Activated CD4-positive, alpha-beta T cell treated with anti-CD3 and anti-CD28 coated beads for 36 hours (primary cell): Measurements from ENCODE around the gene GPSM1. TPM values are rescaled to one million over a fixed set of nuclear protein-coding genes. Genes with fewer than 3 reads are reported as not detected.

ENCODE experiments used
- ATAC-seq: fragments of 200-7000 bp; cut with Tn5 transposase; one replicate; pipeline ENCODE4 v1.10.0; 2021; ENCODE audit warnings: mild to moderate bottlenecking, moderate library complexity
- CTCF ChIA-PET: fragments of 350-600 bp; sonication (Branson Sonifier 250); formaldehyde crosslinking; loops from one replicate; lab custom pipeline; 2021; ENCODE audit warnings: antibody characterized with exemption; lab: Charles Lee
- POLR2A ChIA-PET: fragments of 350-600 bp; sonication (Branson Sonifier 250); formaldehyde crosslinking; loops from one replicate; lab custom pipeline; 2021; ENCODE audit warnings: antibody characterized with exemption, inconsistent platforms; lab: Charles Lee
- DNase-seq: peaks from one replicate; pipeline ENCODE4 v3.0.0-alpha.2; 2020
- H3K27ac Mint-ChIP-seq: one replicate; pipeline ENCODE4 v1.8.0; 2021; ENCODE audit warnings: mixed read lengths
- H3K27me3 Mint-ChIP-seq: one replicate; pipeline ENCODE4 v1.8.0; 2021; ENCODE audit warnings: mixed read lengths
- H3K36me3 Mint-ChIP-seq: one replicate; pipeline ENCODE4 v1.8.0; 2021; ENCODE audit warnings: low read depth, mixed read lengths
- H3K4me1 Mint-ChIP-seq: one replicate; pipeline ENCODE4 v1.8.0; 2021; ENCODE audit warnings: mixed read lengths
- H3K4me3 Mint-ChIP-seq: one replicate; pipeline ENCODE4 v1.8.0; 2021; ENCODE audit warnings: mild to moderate bottlenecking, moderate library complexity, mixed read lengths
- H3K9me3 Mint-ChIP-seq: one replicate; pipeline ENCODE4 v1.8.0; 2021; ENCODE audit warnings: low read depth, mixed read lengths
- intact Hi-C, 2 experiments: fragments of 100-400 bp; cut with DNase I in 1 of 2; cut with micrococcal nuclease in 1 of 2; formaldehyde crosslinking; loops; one replicate each; pipeline versions ENCODE4 v1.14.2 to v1.15.1; 2022 to 2024; cut with DNase I, micrococcal nuclease
- total RNA-seq, 2 experiments: library from RNA; stranded (reverse); gene quantifications; one replicate each; pipeline ENCODE4 v1.2.3, GENCODE V29; 2021

Gene GPSM1
- total RNA-seq, 2 experiments from 2014 or later, result 9.6 to 10.8 TPM

- ChIA-PET CTCF (no interaction called here), POLR2A (interaction anchor here (0.9 kb wide), 1 partner anchor 26 kb away, joined by 4 read pairs; no protein-coding TSS in a partner anchor)
- Mint-ChIP-seq H3K4me1 (no peaks in the 10 kb centered on the region), H3K9me3 (no peaks in the 10 kb centered on the region), H3K4me3 (no peak overlapping the region), H3K36me3 (peaks cover 4% of the 10 kb centered on the region), H3K27me3 (no peaks in the 10 kb centered on the region), H3K27ac (no peak overlapping the region)
- no peak for ATAC-seq
- DNase-seq, result no peak
- intact Hi-C loops, result no loop called here
Observed at GRCh38 chr9:136370687-136371532, 43.6 kb downstream of the GPSM1 start.

- Mint-ChIP-seq H3K9me3 (no peaks in the 10 kb centered on the region), H3K4me1 (no peaks in the 10 kb centered on the region), H3K27me3 (no peaks in the 10 kb centered on the region), H3K27ac (no peak overlapping the region), H3K36me3 (peaks cover 4% of the 10 kb centered on the region), H3K4me3 (no peak overlapping the region)
- ATAC-seq, result no peak
- no peak for DNase-seq
- ChIA-PET POLR2A (no interaction called here), CTCF (interaction anchor here (1.3 kb wide), 1 partner anchor 9 kb away, joined by 5 read pairs; the partner anchor contains the start of gene DNLZ)
- intact Hi-C loops, result no loop called here
Observed at GRCh38 chr9:136371533-136371880, 44.2 kb downstream of the GPSM1 start.

GRCh38 chr9:136372006-136372405 is 44.7 kb downstream of the GPSM1 start:
- no peaks in the 10 kb centered on the region for H3K4me1 Mint-ChIP-seq
- no peak overlapping the region for H3K4me3 Mint-ChIP-seq
- H3K27ac Mint-ChIP-seq, result no peak overlapping the region
- CTCF ChIA-PET, result interaction anchor here (1.3 kb wide), 1 partner anchor 9 kb away, joined by 5 read pairs; the partner anchor contains the start of gene DNLZ
- DNase-seq (no peak), ATAC-seq (no peak)
- no peaks in the 10 kb centered on the region for H3K9me3 Mint-ChIP-seq
- intact Hi-C loops, result no loop called here
- POLR2A ChIA-PET, result no interaction called here
- H3K36me3 Mint-ChIP-seq, result peaks cover 4% of the 10 kb centered on the region
- H3K27me3 Mint-ChIP-seq, result no peaks in the 10 kb centered on the region

- ChIA-PET POLR2A (no interaction called here), CTCF (interaction anchor here (0.6 to 1.3 kb wide), 2 partner anchors 10 to 25 kb away, joined by 3 to 5 read pairs; partner anchors contain the start of gene DNLZ)
- Mint-ChIP-seq H3K27ac (no peak overlapping the region), H3K4me1 (no peaks in the 10 kb centered on the region), H3K36me3 (peaks cover 4% of the 10 kb centered on the region), H3K4me3 (peak overlapping the region; percentile 26), H3K9me3 (no peaks in the 10 kb centered on the region), H3K27me3 (no peaks in the 10 kb centered on the region)
- intact Hi-C loops, result no loop called here
- DNase-seq (no peak), ATAC-seq (peak; percentile 14)
Observed at GRCh38 chr9:136372561-136373299, 45.4 kb downstream of the GPSM1 start.

GRCh38 chr9:136373300-136374182 is 46.2 kb downstream of the GPSM1 start, which contains the start of gene CARD9:
TSS of gene CARD9 (minus strand) at chr9:136373669. CDS start at chr9:136372078, 1,591 bp downstream.
- ATAC-seq, result no peak
- DNase-seq, result no peak
- POLR2A ChIA-PET, result no interaction called here
- intact Hi-C loops, result no loop called here
- H3K27ac Mint-ChIP-seq, result no peak within 1 kb of the TSS
- H3K4me1 Mint-ChIP-seq, result no peaks in the 10 kb centered on the region
- H3K36me3 Mint-ChIP-seq, result peaks cover 4% of the 10 kb centered on the region
- CTCF ChIA-PET, result no interaction called here
- peak within 1 kb of the TSS; percentile 26 for H3K4me3 Mint-ChIP-seq
- H3K9me3 Mint-ChIP-seq, result no peaks in the 10 kb centered on the region
- H3K27me3 Mint-ChIP-seq, result no peaks in the 10 kb centered on the region

- ChIA-PET POLR2A (no interaction called here), CTCF (no interaction called here)
- no peaks in the 10 kb centered on the region for H3K4me1 Mint-ChIP-seq
- H3K36me3 Mint-ChIP-seq, result peaks cover 4% of the 10 kb centered on the region
- ATAC-seq (no peak), DNase-seq (no peak)
- no peak overlapping the region for H3K27ac Mint-ChIP-seq
- H3K9me3 Mint-ChIP-seq, result no peaks in the 10 kb centered on the region
- no peaks in the 10 kb centered on the region for H3K27me3 Mint-ChIP-seq
- intact Hi-C loops, result no loop called here
- H3K4me3 Mint-ChIP-seq, result no peak overlapping the region
Observed at GRCh38 chr9:136374183-136374575, 46.8 kb downstream of the GPSM1 start.

GRCh38 chr9:136375096-136375495 is 47.8 kb downstream of the GPSM1 start:
- H3K27ac Mint-ChIP-seq, result no peak overlapping the region
- H3K9me3 Mint-ChIP-seq, result no peaks in the 10 kb centered on the region
- DNase-seq (no peak), ATAC-seq (no peak)
- no peak overlapping the region for H3K4me3 Mint-ChIP-seq
- intact Hi-C loops, result no loop called here
- ChIA-PET CTCF (no interaction called here), POLR2A (interaction anchor here (0.5 to 0.6 kb wide), 2 partner anchors 11 to 12 kb away, joined by 4 to 7 read pairs; no protein-coding TSS in a partner anchor)
- no peaks in the 10 kb centered on the region for H3K4me1 Mint-ChIP-seq
- no peaks in the 10 kb centered on the region for H3K27me3 Mint-ChIP-seq
- peaks cover 4% of the 10 kb centered on the region for H3K36me3 Mint-ChIP-seq

- DNase-seq (no peak), ATAC-seq (no peak)
- ChIA-PET POLR2A (no interaction called here), CTCF (no interaction called here)
- Mint-ChIP-seq H3K27ac (no peak overlapping the region), H3K4me3 (no peak overlapping the region), H3K27me3 (no peaks in the 10 kb centered on the region), H3K36me3 (peaks cover 4% of the 10 kb centered on the region), H3K9me3 (no peaks in the 10 kb centered on the region), H3K4me1 (no peaks in the 10 kb centered on the region)
- intact Hi-C loops, result no loop called here
Observed at GRCh38 chr9:136376457-136376856, 49.1 kb downstream of the GPSM1 start.

GRCh38 chr9:136377341-136378169 is 50.2 kb downstream of the GPSM1 start:
- Mint-ChIP-seq H3K9me3 (no peaks in the 10 kb centered on the region), H3K36me3 (peaks cover 6% of the 10 kb centered on the region), H3K4me3 (no peak overlapping the region), H3K27ac (no peak overlapping the region), H3K4me1 (no peaks in the 10 kb centered on the region), H3K27me3 (no peaks in the 10 kb centered on the region)
- POLR2A ChIA-PET, result no interaction called here
- ATAC-seq, result no peak
- intact Hi-C loops, result no loop called here
- DNase-seq, result no peak
- CTCF ChIA-PET, result interaction anchor here (0.7 kb wide), 1 partner anchor 230 kb away, joined by 4 read pairs; no protein-coding TSS in a partner anchor

- Mint-ChIP-seq H3K9me3 (no peaks in the 10 kb centered on the region), H3K27ac (no peak overlapping the region), H3K4me3 (no peak overlapping the region), H3K27me3 (no peaks in the 10 kb centered on the region), H3K4me1 (no peaks in the 10 kb centered on the region), H3K36me3 (peaks cover 10% of the 10 kb centered on the region)
- POLR2A ChIA-PET, result no interaction called here
- intact Hi-C loops, result no loop called here
- DNase-seq (no peak), ATAC-seq (no peak)
- CTCF ChIA-PET, result no interaction called here
Observed at GRCh38 chr9:136378170-136379002, 51.0 kb downstream of the GPSM1 start.
